Measurements from ENCODE around the gene YTHDC1.

- TF ChIP-seq POLR2AphosphoS5 (IDR thresholded peaks at IDR 0.05; ENCODE audit: low read depth, low read length) (no peak), TAF1 (IDR thresholded peaks at IDR 0.05; ENCODE audit: low read depth, low read length) (no peak)
These were observed 23.6 kb upstream of the YTHDC1 start for GRCh38 chr4:68373513-68373912.
